ENCODE data around the gene ALG12. TPM values are rescaled to one million over a fixed set of nuclear protein-coding genes. Genes with fewer than 3 reads are reported as not detected.

Gene ALG12
- total RNA-seq, 4 donors from 2014 or later, result 12.8 to 16.6 (median 13.0) TPM

DNA sequence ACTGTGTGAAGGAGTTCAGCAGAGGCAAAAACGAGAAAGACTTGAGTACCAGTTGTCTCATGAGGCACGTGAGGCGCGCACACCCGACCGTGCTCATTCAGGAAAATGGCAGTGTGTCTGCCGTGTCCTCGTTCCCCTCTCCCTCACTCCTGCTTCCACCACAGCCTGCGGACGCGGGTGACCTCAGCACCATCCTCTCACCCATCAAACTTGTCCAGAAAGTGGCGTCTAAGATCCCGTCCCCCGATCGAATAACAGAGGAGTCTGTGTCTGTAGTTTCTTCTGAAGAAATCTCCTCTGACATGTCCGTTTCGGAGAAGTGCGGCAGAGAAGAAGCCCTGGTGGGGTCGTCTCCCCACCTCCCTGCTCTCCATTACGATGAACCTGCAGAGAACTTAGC is 34.2 kb downstream of the ALG12 start:
- Histone ChIP-seq H3K36me3 (peaks cover 20 to 62% (median 23%) of the 10 kb centered on the region in 3 donors), H3K27ac (no peak overlapping the region), H3K9me3 (no peaks in the 10 kb centered on the region), H3K27me3 (no peaks in the 10 kb centered on the region), H3K4me1 (no peaks in the 10 kb centered on the region), H3K4me3 (no peak overlapping the region)
- DNase-seq, result no peak
- intact Hi-C loops (cut with DNase I), result no loop called here
- WGBS, 2 donors, result 97 to 98% methylated on average over 15 to 18 of the region's 20 CpGs
- TF ChIP-seq, protein P1, sequence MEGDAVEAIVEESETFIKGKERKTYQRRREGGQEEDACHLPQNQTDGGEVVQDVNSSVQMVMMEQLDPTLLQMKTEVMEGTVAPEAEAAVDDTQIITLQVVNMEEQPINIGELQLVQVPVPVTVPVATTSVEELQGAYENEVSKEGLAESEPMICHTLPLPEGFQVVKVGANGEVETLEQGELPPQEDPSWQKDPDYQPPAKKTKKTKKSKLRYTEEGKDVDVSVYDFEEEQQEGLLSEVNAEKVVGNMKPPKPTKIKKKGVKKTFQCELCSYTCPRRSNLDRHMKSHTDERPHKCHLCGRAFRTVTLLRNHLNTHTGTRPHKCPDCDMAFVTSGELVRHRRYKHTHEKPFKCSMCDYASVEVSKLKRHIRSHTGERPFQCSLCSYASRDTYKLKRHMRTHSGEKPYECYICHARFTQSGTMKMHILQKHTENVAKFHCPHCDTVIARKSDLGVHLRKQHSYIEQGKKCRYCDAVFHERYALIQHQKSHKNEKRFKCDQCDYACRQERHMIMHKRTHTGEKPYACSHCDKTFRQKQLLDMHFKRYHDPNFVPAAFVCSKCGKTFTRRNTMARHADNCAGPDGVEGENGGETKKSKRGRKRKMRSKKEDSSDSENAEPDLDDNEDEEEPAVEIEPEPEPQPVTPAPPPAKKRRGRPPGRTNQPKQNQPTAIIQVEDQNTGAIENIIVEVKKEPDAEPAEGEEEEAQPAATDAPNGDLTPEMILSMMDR (IDR thresholded peaks at IDR 0.05), result no peak
- TF ChIP-seq POLR2A (IDR thresholded peaks at IDR 0.05), result no peak

DNA sequence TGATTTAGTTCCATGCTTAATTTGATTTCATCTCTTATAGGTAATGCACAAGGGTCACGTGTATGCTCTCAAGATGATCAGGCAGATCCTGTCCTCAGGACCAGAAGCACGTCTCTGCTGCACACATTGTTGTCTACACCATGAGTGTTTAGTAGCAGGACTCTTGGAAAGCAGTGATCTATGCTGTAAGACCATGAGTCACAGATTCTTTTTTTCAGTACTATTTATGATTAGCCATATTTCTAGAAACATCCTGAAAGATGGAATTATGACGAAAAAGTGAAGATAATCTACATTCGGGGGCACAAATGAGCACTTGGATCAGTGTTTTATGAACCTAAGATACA is 35.0 kb downstream of the ALG12 start:
- TF ChIP-seq, protein P1 (IDR thresholded peaks at IDR 0.05), result no peak
- TF ChIP-seq POLR2A (IDR thresholded peaks at IDR 0.05), result no peak
- WGBS, 2 donors, result 95 to 100% methylated on average over 4 of the region's 4 CpGs

DNA sequence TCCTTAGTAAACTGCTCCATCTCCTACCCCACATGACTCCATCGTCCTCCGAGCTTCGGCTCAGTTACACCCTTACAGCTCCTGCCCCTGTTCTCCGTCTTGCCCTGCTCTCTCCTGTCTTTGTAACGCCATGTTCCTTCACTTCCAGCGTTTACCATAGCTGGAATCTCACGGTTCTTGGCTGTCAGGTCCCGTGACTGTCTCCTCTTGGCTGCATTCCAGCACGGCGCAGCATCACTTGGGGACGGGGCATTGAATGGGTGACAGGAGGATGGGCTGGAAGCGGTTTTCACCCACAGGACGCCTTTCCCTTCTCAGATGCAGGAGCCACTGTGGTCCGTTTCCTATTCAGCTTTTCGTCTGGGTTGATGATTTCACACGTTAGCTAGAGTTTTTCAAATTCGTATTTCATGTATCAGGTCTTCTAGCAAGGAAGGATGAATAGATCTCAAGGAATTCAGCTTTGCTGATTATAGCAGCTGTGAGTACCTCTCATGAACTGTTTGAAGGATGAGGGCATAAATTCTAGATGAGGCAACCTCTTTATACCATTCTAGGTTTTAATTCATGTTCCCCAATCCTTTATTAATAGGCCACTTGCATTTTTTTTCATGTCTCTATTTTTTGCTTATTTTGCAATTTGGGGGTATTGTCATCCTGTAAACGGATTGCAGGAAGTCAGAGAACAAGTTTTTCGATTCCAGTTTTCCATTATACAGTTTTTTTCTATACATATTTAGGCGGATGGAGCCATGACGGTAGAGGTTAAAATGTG is 35.5 kb downstream of the ALG12 start:
- Histone ChIP-seq H3K36me3 (peaks cover 20 to 61% (median 23%) of the 10 kb centered on the region in 3 donors), H3K9me3 (no peaks in the 10 kb centered on the region), H3K27me3 (no peaks in the 10 kb centered on the region), H3K4me3 (no peak overlapping the region), H3K27ac (no peak overlapping the region), H3K4me1 (no peaks in the 10 kb centered on the region)
- TF ChIP-seq, protein P1 (IDR thresholded peaks at IDR 0.05), result no peak
- no peak for TF ChIP-seq POLR2A (IDR thresholded peaks at IDR 0.05)
- WGBS, 2 donors, result 81 to 89% methylated on average over 20 to 21 of the region's 21 CpGs
- intact Hi-C loops (cut with DNase I), result no loop called here
- no peak for DNase-seq

More for the DNA sequence above, 35.0 kb downstream of the ALG12 start:
- intact Hi-C loops (cut with DNase I), result no loop called here
- Histone ChIP-seq H3K27me3 (no peaks in the 10 kb centered on the region), H3K27ac (no peak overlapping the region), H3K4me3 (no peak overlapping the region), H3K9me3 (no peaks in the 10 kb centered on the region), H3K4me1 (no peaks in the 10 kb centered on the region), H3K36me3 (peaks cover 20 to 61% (median 23%) of the 10 kb centered on the region in 3 donors)
- no peak for DNase-seq

DNA sequence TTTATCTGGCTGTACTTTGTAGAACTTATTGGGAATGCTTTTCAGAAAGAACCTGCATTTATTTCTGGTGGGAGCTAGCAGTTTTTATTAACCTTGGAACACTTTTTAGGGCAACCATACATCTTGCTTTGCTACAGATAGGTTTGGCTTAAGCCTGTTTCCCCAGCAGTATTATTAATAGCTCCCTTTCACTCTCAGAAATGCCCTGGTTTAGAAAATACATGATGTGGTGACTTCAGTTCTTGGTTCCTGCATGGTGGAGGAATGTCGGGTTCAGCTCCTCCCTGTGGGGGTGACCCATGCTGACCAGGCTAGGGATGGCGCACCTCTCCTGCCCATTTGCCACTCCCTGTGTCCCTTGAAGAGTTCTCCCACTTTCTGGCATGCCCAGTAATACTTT is 36.4 kb downstream of the ALG12 start:
- DNase-seq, result no peak
- intact Hi-C loops (cut with DNase I), result no loop called here

DNA sequence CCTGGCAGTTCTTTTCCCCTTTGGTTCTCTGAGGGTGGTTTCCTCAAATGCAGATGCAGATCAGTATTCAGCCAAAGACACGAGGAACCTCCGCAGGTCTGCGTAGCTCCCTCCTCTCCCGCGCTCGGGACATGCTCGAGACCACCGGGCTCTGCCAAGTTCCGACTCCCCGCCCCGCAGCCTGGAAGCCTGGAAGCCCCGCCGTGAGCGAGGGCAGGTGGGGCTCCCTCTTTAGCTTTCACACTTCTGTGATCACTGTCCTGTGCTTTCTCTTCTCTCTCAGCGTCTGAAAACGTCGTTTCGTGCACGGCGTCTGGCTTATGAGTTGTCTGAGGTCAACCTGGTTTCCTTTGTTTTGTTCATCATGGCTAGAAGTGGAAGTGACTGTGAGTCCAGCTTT is 38.0 kb downstream of the ALG12 start:
- Histone ChIP-seq H3K4me3 (peak overlapping the region in 1 of 4 donors; percentile 5), H3K27ac (no peak overlapping the region), H3K36me3 (peaks cover 6 to 42% (median 14%) of the 10 kb centered on the region in 3 donors), H3K27me3 (no peaks in the 10 kb centered on the region), H3K4me1 (no peaks in the 10 kb centered on the region), H3K9me3 (no peaks in the 10 kb centered on the region)
- TF ChIP-seq, protein P1 (IDR thresholded peaks at IDR 0.05), result no peak
- no peak for TF ChIP-seq POLR2A (IDR thresholded peaks at IDR 0.05)
- intact Hi-C loops (cut with DNase I), result no loop called here
- no peak for DNase-seq
- WGBS, 2 donors, result 70 to 83% methylated on average over 17 to 20 of the region's 20 CpGs

More for the DNA sequence above, 36.4 kb downstream of the ALG12 start:
- 86 to 95% methylated on average over 2 of the region's 2 CpGs for WGBS, 2 donors
- peaks cover 18 to 58% (median 23%) of the 10 kb centered on the region in 3 donors for H3K36me3 ChIP-seq
- no peak overlapping the region for H3K27ac ChIP-seq
- TF ChIP-seq, protein P1 (IDR thresholded peaks at IDR 0.05), result no peak
- TF ChIP-seq POLR2A (IDR thresholded peaks at IDR 0.05), result no peak
- H3K4me1 ChIP-seq, result no peaks in the 10 kb centered on the region
- H3K9me3 ChIP-seq, result no peaks in the 10 kb centered on the region
- no peak overlapping the region for H3K4me3 ChIP-seq
- no peaks in the 10 kb centered on the region for H3K27me3 ChIP-seq

Data from esophagus squamous epithelium (tissue), 5 donors.